Neural progenitor cell (in vitro differentiated cells): ENCODE measurements around the gene TTLL3.

Experiments
- EZH2phosphoT487 ChIP-seq: fragments of 200-600 bp; sonication (generic); IDR thresholded peaks from 2 replicates; pipeline ENCODE4 v1.6.1; 2017; ENCODE audit warnings: antibody characterized with exemption
- TF ChIP-seq, protein P1 (sequence below): fragments of 200-600 bp; sonication (generic); IDR thresholded peaks from 2 replicates; pipeline ENCODE4 v1.5.1; 2017; ENCODE audit warnings: antibody characterized with exemption, mild to moderate bottlenecking

- no peak for TF ChIP-seq EZH2phosphoT487
- TF ChIP-seq, protein P1, sequence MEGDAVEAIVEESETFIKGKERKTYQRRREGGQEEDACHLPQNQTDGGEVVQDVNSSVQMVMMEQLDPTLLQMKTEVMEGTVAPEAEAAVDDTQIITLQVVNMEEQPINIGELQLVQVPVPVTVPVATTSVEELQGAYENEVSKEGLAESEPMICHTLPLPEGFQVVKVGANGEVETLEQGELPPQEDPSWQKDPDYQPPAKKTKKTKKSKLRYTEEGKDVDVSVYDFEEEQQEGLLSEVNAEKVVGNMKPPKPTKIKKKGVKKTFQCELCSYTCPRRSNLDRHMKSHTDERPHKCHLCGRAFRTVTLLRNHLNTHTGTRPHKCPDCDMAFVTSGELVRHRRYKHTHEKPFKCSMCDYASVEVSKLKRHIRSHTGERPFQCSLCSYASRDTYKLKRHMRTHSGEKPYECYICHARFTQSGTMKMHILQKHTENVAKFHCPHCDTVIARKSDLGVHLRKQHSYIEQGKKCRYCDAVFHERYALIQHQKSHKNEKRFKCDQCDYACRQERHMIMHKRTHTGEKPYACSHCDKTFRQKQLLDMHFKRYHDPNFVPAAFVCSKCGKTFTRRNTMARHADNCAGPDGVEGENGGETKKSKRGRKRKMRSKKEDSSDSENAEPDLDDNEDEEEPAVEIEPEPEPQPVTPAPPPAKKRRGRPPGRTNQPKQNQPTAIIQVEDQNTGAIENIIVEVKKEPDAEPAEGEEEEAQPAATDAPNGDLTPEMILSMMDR, result no peak
These were observed 30.2 kb upstream of the TTLL3 start for GRCh38 chr3:9779721-9780457.
